ENCODE data around the gene ZNF527. TPM values are rescaled to one million over a fixed set of nuclear protein-coding genes. Genes with fewer than 3 reads are reported as not detected.

ZNF527 gene
- total RNA-seq, 2 experiments from 2014 or later: 4.6 to 5.2 TPM

- POLR2A ChIA-PET: no interaction called here
- CTCF ChIA-PET: no interaction called here
These were observed 42.6 kb downstream of the ZNF527 start for GRCh38 chr19:37413313-37414084.

Other genes starting within 250 kb of the ZNF527 start
- 1 to 10 TPM; 8.9 to 9.5 TPM for gene ZNF585A, start 198.4 kb upstream of the ZNF527 start, total RNA-seq
- 1 to 10 TPM; 8.2 to 9.9 TPM for gene ZNF585B, start 160.6 kb upstream of the ZNF527 start, total RNA-seq
- gene ZNF383, start 152.9 kb upstream of the ZNF527 start, total RNA-seq: 1 to 10 TPM; 6.8 to 7.4 TPM
- 1 to 10 TPM; 4.6 to 5.2 TPM for gene ZNF569, start 96.3 kb downstream of the ZNF527 start, total RNA-seq
- 1 to 10 TPM; 3.7 to 5.4 TPM for gene ZNF570, start 98.3 kb downstream of the ZNF527 start, total RNA-seq
- 1 to 10 TPM; 3.4 to 3.5 TPM for gene ZNF793, start 135.8 kb downstream of the ZNF527 start, total RNA-seq
- gene ZNF571, start 223.7 kb downstream of the ZNF527 start, total RNA-seq: 1 to 10 TPM; 1.7 to 1.8 TPM
- gene ZNF540, start 223.8 kb downstream of the ZNF527 start, total RNA-seq: 1 to 10 TPM in 1 of 2 experiments, under 1 TPM in 1; 0.84 to 1.2 TPM